GM10248 (cell line): ENCODE results near the gene TRIAP1.

ENCODE experiments used
- CTCF ChIA-PET: fragments of 300-600 bp; sonication (Branson Sonifier 250); formaldehyde crosslinking; extraction: SDS; loops from one replicate; lab custom pipeline; 2021; ENCODE audit warnings: antibody characterized with exemption; lab: Yijun Ruan, JAX
- POLR2A ChIA-PET: fragments of 350-650 bp; sonication (Branson Sonifier 250); formaldehyde crosslinking; extraction: SDS; loops from one replicate; lab custom pipeline; 2020; ENCODE audit warnings: antibody characterized with exemption; lab: Yijun Ruan, JAX
- DNase-seq: peaks from one replicate; pipeline ENCODE4 v3.0.0; 2012; ENCODE audit errors: extremely low spot score
- TF ChIP-seq, protein P1 (sequence below): IDR thresholded peaks from 2 replicates; pipeline ENCODE4 v1.5.1; 2012; ENCODE audit warnings: mild to moderate bottlenecking, low read depth; ENCODE audit errors: extremely low read depth, missing control alignments, control extremely low read depth

Gene TRIAP1

GRCh38 chr12:120429368-120429767, 16.8 kb downstream of the TRIAP1 start:
- TF ChIP-seq, protein P1, sequence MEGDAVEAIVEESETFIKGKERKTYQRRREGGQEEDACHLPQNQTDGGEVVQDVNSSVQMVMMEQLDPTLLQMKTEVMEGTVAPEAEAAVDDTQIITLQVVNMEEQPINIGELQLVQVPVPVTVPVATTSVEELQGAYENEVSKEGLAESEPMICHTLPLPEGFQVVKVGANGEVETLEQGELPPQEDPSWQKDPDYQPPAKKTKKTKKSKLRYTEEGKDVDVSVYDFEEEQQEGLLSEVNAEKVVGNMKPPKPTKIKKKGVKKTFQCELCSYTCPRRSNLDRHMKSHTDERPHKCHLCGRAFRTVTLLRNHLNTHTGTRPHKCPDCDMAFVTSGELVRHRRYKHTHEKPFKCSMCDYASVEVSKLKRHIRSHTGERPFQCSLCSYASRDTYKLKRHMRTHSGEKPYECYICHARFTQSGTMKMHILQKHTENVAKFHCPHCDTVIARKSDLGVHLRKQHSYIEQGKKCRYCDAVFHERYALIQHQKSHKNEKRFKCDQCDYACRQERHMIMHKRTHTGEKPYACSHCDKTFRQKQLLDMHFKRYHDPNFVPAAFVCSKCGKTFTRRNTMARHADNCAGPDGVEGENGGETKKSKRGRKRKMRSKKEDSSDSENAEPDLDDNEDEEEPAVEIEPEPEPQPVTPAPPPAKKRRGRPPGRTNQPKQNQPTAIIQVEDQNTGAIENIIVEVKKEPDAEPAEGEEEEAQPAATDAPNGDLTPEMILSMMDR = no peak
- ChIA-PET CTCF (interaction anchor here (0.9 to 2.2 kb wide), 12 partner anchors 8 to 203 kb away, joined by 3 to 10 read pairs (median 3); partner anchors contain the start of gene COX6A1), POLR2A (interaction anchor here (0.6 kb wide), 1 partner anchor 137 kb away, joined by 3 read pairs; the partner anchor contains the start of gene RNU4-1)
- no peak for DNase-seq

DNA sequence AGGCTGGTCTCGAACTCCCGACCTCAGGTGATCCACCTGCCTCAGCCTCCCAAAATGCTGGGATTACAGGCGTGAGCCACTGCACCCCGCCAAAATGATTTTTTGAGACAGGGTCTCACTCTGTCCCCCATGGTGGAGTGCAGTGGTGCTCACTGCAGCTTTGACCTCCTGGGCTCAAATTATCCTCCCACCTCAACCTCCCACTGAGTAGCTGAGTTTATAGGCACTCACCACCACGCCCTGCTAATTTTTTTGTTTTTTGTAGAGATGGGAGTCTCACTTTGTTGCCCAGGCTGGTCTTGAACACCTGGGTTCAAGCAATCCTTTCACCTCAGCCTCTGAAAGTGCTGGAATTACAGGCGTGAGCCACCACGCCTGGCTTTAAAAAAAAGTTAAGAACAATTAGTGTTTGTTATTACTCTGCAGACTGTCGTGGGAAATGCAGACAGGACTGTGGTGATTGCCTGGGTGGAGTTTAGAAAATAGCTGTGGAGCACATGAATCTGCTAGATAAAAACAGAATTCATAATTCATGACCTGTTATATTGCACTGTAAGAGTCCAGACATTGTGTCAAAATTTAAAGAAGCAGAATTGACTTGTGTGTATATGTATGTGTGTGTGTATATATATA, 17.5 kb downstream of the TRIAP1 start:
- POLR2A ChIA-PET = interaction anchor here (0.6 kb wide), 1 partner anchor 136 kb away, joined by 3 read pairs; the partner anchor contains the start of gene RNU4-1

GRCh38 chr12:120425797-120426196, 20.4 kb downstream of the TRIAP1 start:
- TF ChIP-seq, protein P1 = no peak
- POLR2A ChIA-PET = no interaction called here
- no peak for DNase-seq
- CTCF ChIA-PET = no interaction called here

More for the DNA sequence above, 17.5 kb downstream of the TRIAP1 start:
- DNase-seq = no peak
- CTCF ChIA-PET = interaction anchor here (1.0 to 2.2 kb wide), 8 partner anchors 8 to 104 kb away, joined by 3 to 10 read pairs (median 4); partner anchors contain the start of gene COX6A1
- TF ChIP-seq, protein P1 = no peak

- ChIA-PET CTCF (no interaction called here), POLR2A (no interaction called here)
- no peak for DNase-seq
- TF ChIP-seq, protein P1 = no peak
These were observed 23.2 kb downstream of the TRIAP1 start for GRCh38 chr12:120422892-120423456.

- TF ChIP-seq, protein P1 = no peak
- POLR2A ChIA-PET = no interaction called here
- CTCF ChIA-PET = interaction anchor here (1.5 kb wide), 1 partner anchor 19 kb away, joined by 4 read pairs; no protein-coding TSS in a partner anchor
- no peak for DNase-seq
These were observed 24.5 kb downstream of the TRIAP1 start for GRCh38 chr12:120421701-120422100.

DNA sequence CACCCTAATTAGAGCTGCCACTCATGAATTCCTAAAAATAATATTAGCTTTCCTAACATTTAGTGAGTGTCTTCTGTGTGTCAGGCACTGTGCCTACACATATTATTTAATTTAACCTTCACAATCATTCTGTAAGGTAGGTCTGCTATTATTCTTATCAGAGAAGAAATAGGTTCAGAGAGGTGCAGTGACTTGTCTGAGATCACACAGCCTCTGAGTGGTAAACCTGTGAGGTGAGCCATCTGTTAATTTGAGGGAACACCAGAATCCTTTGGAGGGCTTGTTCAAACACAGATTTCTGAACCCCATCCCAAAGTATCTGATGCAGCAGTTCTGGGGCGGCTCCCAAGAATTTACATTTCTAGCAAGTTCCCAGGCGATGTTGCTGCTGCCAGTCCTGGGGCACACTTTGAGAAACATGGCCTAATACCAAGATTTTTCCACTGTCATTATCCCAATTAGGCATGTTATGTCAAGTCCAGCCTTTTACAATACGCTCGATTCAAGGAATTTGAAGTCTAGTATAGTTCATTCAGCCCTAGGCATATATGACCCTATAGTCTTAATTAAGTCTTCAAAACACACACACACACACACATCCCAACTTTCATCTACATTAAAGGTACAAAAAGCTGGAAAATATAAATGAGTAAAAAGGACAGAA, 28.1 kb downstream of the TRIAP1 start:
- CTCF ChIA-PET = interaction anchor here (0.7 to 2.0 kb wide), 5 partner anchors 11 to 83 kb away, joined by 3 to 5 read pairs (median 4); no protein-coding TSS in a partner anchor
- POLR2A ChIA-PET = no interaction called here
- no peak for DNase-seq
- TF ChIP-seq, protein P1 = no peak
